Measurements from ENCODE around the gene ARSA.
"Not testable (repeated sequence)": the region's sequence is repeated elsewhere in the genome, so short reads cannot be mapped to it uniquely, and the experiment has no call there.

The ARSA gene
- 23.4 to 54.8 (median 31.6) reads per million in 18 experiments for total RNA-seq

DNA sequence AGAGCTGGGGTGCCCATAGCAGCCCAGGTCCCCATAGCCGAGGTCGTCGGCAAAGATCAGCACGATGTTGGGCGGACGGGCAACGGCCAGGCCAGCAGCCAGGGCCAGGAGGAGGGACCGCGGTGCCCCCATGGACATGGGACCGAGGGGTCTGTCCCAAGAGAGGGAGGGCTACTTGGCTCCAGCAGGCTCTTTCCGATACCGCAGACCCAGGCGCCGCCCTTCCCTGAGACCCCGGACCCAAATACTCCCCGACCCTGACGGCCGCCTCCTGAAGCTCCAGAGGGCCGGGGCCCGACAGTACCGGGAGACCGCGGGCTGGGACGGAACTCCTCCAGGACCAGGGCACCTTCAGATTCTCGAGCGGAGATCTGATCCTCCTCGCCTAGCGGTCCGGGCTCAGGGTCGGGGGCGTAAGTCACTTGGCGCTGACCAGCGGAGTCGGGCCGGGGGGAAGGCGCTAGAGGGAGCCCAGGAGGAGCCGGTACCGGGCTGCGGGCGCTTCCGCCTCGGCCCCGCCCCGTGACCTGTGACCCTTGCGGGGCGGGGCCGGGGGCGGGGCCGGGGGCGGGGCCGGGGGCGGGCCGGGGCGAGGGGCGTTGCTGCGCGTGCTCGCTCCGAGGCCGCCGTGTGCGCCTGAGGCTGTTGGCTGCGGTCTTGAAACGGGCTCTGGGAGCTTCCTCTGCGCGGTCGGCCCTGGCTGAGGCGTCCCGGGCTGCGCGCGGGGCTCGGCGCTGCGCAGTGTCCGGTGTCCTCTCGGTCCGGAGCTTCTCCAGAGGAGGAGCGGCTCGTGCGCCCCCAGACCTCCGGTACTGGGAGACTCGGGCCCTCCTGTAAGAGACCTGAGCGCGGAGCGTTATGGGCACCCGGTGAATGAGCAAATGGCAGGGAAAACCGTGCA, at the start of gene ARSA:
ARSA (minus strand) TSS at position 511 of the 901 bp plus-strand sequence; CDS start at position 138, 373 bp downstream.
- peak; percentile 80 to 90 for DNase-seq

DNA sequence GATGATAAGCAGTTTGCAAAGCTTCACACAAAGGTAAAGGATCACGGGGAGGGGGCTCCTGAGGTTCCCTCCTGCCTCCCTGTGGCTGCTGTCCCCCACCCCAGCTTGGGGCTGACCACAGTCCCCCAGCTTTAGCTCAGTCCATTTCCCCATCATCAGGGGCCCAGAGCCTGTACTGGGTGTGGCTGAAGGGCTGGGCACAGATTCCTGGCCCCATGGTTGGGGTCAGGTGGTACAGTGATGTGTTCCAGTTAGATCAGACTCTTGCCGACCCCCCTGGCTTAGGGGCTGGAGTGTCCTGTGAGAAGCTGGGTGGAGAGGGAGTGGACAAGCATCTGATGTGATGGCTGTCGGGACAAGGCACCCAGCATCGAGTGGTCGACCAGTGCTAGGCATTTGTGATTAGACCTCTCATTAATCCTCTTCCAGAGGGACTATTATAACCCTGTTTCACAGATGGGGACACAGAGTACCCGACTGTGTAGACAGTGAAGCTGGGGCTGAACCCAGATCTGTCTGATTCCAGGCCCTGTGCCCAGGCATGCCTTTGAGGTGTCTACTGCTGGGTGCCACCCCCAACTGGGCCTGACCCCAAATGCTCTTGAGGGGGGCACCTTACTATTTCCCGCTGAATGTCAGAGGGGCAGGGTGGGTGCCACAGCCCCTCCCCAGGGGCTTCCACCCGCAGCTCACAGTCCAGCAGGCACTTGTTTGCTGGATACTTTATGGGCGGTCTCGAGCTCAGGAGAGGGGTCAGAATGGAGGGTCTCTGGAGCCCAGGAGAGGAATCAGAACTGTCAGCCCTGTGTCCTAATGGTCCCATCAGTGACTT, 48.9 kb upstream of the ARSA start:
- no peak for DNase-seq

GRCh38 chr22:50676180-50676636, 48.3 kb upstream of the ARSA start:
- DNase-seq: no peak

DNA sequence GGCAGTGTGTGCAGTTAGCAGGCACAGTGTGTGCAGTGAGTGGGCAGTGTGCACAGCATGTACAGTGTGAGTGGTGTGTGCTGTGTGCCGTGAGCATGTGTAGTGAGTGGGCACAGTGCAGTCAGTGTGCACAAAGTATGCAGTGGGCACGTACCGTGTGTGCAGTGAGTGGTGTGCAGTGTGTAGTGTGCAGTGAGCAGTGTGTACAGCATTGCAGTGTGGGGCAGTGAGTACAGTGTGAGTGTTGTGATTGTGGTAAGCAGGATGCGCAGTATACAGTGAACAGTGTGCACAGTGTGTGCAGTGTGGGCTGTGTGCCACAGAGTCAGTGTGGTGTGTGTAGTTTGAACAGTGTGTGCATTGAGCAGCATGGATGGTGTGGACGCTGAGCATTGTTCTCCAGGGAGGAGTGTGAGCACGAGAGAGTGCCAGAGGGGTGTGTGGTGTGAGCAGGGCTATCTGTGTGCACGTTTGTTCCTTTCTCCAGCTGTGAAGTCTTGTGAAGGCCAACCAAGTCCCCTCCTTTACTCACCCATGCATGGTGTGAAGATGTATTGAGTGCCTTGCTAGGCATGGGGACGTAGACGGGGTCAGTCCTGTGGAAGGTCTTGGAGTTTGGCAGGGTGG, 47.7 kb upstream of the ARSA start:
- DNase-seq: no peak

GRCh38 chr22:50674606-50675552, 46.9 kb upstream of the ARSA start:
- DNase-seq: peak in 1 of 2 donors; percentile 50

GRCh38 chr22:50674130-50674500, 46.2 kb upstream of the ARSA start:
- no peak for DNase-seq

GRCh38 chr22:50673231-50674129, 45.5 kb upstream of the ARSA start:
- DNase-seq: no peak

DNA sequence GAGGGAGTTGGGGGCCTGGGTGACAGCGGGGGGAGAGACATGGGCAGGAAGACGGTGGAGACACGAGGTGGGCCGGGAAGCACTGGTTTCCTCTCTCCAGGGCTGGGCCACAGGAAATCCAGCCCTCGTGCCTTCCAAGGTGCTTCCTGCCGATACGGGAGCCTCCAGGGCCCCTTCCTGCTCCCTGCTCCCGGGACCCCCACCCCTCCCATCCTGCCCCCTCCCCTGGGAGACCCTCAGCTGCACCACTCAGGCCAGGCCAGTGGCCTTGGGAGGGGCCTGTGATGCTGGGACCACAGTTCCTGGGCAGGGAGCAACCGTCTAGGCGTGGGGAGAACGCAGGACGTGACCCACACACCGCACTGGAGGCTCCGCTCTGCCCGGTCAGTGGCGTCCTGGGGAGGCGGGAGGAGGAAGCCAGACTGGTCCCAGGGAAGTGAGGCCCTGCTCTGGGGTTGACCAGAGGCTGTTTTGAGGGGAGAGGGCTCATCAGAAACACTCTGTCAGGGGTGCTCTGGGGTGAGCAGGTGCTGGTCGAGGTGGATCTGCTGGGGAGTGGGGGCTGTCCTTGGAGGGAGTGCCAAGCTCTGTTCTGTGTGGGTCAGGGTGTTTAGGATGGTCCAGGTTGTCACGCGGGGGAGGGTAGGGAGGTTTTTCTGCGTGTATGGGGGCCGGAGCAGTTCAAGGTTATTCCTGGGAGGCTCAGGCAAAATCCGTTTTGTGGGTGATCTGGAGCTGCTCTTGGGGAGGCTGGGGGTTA, 44.7 kb upstream of the ARSA start, which contains the start of gene SHANK3:
SHANK3 (plus strand) TSS at position 353 of the 760 bp plus-strand sequence.
- DNase-seq: peak in 1 of 2 donors; percentile 23

- DNase-seq: no peak
Observed at GRCh38 chr22:50672041-50672440, 44.1 kb upstream of the ARSA start.

- DNase-seq: no peak
Observed at GRCh38 chr22:50671641-50672040, 43.7 kb upstream of the ARSA start.

GRCh38 chr22:50670914-50671538, 43.1 kb upstream of the ARSA start:
- DNase-seq: no peak

GRCh38 chr22:50670513-50670912, 42.6 kb upstream of the ARSA start:
- DNase-seq: no peak

GRCh38 chr22:50665738-50666137, 37.8 kb upstream of the ARSA start:
- DNase-seq: no peak

GRCh38 chr22:50665212-50665611, 37.3 kb upstream of the ARSA start:
- no peak for DNase-seq

GRCh38 chr22:50660306-50660705, 32.4 kb upstream of the ARSA start:
- no peak for DNase-seq

DNA sequence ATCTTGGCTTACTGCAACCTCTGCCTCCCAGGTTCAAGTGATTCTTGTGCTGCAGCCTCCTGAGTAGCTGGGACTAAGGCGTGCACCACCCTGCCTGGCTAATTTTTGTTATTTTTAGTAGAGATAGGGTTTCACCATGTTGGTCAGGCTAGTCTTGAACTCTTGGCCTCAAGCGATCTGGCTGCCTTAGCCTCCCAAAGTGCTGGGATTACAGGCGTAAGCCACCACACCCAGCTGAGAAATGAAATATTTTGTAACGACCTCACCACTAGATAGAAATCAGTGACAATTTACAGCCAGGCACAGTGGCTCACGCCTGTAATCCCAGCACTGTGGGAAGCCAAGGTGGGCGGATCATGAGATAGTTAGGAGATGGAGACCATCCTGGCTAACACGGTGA, 31.8 kb upstream of the ARSA start:
- not testable (repeated sequence) for DNase-seq

DNA sequence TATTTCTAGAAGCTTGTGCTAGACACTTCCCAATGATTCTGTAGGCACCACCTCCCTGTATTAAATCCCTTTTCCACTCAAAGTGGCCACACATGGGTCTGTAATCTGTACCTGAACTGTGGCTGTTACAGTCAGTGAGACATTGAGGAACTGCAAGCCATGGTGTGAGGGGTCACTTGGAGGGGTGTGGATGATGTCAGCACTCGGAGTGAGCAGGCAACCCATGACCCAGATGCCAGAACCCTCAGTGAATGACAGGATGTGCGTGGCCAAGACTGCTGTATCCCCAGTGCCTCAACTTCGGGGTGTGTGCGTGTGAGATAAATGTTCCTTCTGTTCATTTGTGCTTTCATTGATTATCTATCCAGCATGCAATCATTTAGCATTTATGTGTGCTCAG, 30.0 kb upstream of the ARSA start:
- peak in 1 of 2 donors; percentile 39 for DNase-seq

DNA sequence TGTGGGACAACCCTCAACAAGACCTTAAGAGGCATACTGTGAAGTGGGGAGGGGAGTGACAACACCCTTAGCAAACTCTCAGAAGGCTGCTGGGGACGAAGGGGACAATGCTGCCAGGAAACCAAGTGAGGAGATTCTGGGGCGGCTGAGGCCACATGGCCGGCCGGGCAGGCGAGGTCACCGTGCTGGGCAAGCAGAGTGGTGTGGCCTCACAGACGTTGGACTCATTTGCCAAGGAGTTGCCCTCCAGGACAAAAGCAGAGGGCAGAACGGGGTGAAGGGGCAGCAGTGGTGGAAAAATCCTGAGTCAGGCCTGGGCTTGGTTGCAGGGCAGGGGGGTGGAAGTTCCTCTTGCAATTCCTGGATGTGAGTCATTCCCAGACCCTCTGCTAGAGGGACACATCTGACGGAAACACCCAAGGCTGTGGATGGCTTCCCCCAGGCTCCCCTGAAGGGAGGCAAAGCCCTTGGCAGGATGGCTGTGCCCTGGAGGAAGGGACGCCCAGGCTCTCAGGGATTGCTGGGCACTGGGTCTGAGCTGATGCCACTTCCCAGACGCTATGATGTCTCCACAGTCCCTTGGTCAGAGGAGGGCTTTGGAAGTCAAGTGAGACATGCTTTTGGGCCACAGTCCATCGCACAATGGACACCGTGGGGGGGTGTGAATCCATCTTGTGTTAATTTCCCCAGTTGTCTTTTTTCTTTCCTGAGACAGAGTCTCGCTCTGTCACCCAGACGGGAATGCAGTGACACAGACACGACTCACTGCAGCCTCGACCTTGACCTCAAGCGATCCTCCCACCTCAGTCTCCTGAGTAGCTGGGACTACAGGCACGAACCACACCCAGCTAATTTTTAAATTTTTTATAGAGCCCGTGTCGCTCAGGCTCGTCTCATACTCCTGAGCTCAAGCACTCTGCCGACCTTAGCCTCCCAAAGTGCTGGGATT, 28.4 kb upstream of the ARSA start:
- peak; percentile 25 to 57 for DNase-seq

All from inflammatory macrophage (primary cell).